ENCODE measurements around the gene CCDC186. TPM values are rescaled to one million over a fixed set of nuclear protein-coding genes. Genes with fewer than 3 reads are reported as not detected.

CCDC186 gene
- total RNA-seq, 1 experiment from 2014 or later: 17.1 TPM

DNA sequence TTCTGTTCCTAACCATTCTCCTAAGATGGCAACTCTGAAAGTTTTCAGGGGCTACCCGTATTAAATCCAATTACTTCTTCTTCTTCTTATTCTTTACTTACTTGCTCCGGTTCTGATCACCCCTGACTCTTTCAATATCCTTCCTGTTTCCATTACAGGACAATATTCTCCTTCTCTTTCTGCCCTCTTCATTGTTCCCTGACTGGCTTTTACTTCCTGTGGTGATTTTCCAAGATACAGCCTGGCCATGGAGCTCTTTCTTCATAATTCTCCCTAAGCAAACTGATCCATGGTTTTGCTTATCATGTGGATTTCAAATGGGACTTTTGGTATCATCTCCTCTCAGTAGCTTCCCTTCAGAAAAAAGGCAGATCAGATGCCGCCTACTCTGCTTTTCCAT, 35.4 kb downstream of the CCDC186 start:
- CTCF ChIA-PET: no interaction called here
- intact Hi-C loops (cut with micrococcal nuclease): no loop called here
- H3K9ac ChIP-seq (ENCODE audit: low read length): no peak overlapping the region
- no peaks in the 10 kb centered on the region for H3K9me2 ChIP-seq (ENCODE audit: insufficient read depth)
- H3K9me3 ChIP-seq (ENCODE audit: control insufficient read depth in 1 of 2, insufficient read depth in 1 of 2, low read depth in 1 of 2, low read length in 2 of 2): no peaks in the 10 kb centered on the region
- H3K27ac ChIP-seq (ENCODE audit: low read depth, low read length): no peak overlapping the region
- no peaks in the 10 kb centered on the region for H3K4me1 ChIP-seq (ENCODE audit: control insufficient read depth in 1 of 2, insufficient read depth in 2 of 2, low read length in 2 of 2)
- RAD21 ChIA-PET (ENCODE audit: low non-redundant PET in 1 of 2, low total read pairs in 2 of 2, uncharacterized antibody in 2 of 2, unreplicated experiment in 2 of 2): no interaction called here
- H3K4me3 ChIP-seq (replicated peaks in 1 of 2; ENCODE audit: low read depth in 1 of 2, low read length in 2 of 2): no peak overlapping the region
- no peaks in the 10 kb centered on the region for H3K79me2 ChIP-seq (ENCODE audit: insufficient read depth, low read length)
- H4K20me1 ChIP-seq (ENCODE audit: insufficient read depth): no peaks in the 10 kb centered on the region
- POLR2A ChIA-PET: no interaction called here
- no peaks in the 10 kb centered on the region for H3K27me3 ChIP-seq (ENCODE audit: insufficient read depth, low read length)
- peaks cover 0 to 2% of the 10 kb centered on the region in 2 experiments; a peak in 1 of 4 replicates for H3K36me3 ChIP-seq (ENCODE audit: control insufficient read depth in 1 of 2, insufficient read depth in 2 of 2, low read length in 2 of 2)
- TF ChIP-seq RAD21 (IDR thresholded peaks at IDR 0.05; ENCODE audit: low read depth) (no peak), CEBPB (IDR thresholded peaks at IDR 0.05; ENCODE audit: low read depth) (no peak), ZBTB33 (IDR thresholded peaks at IDR 0.05; ENCODE audit: extremely low read depth, insufficient replicate concordance, low read length) (no peak), SP1 (IDR thresholded peaks at IDR 0.05; ENCODE audit: low read depth) (no peak), POLR2AphosphoS5 (IDR thresholded peaks at IDR 0.05; ENCODE audit: low read depth, low read length) (no peak), EZH2 (IDR thresholded peaks at IDR 0.05) (no peak), REST (IDR thresholded peaks at IDR 0.05; ENCODE audit: low read depth) (no peak), TCF7L2 (IDR thresholded peaks at IDR 0.05; ENCODE audit: borderline replicate concordance, extremely low read depth, insufficient read depth, insufficient read length) (no peak), CTCF (IDR thresholded peaks at IDR 0.05 in 2 of 3, conservative IDR thresholded peaks at IDR 0.05 in 1 of 3; ENCODE audit: borderline replicate concordance in 1 of 3, insufficient read depth in 1 of 3, low read depth in 2 of 3, low read length in 2 of 3) (no peak), YY1 (IDR thresholded peaks at IDR 0.05; ENCODE audit: extremely low read depth, insufficient replicate concordance, low read depth, low read length) (no peak), FOSL1 (IDR thresholded peaks at IDR 0.05; ENCODE audit: low read depth) (no peak), JUND (IDR thresholded peaks at IDR 0.05) (no peak), CBX3 (IDR thresholded peaks at IDR 0.05; ENCODE audit: low read depth) (no peak)
- TF ChIP-seq, protein P1, sequence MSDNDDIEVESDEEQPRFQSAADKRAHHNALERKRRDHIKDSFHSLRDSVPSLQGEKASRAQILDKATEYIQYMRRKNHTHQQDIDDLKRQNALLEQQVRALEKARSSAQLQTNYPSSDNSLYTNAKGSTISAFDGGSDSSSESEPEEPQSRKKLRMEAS (IDR thresholded peaks at IDR 0.05): no peak
- no TSS peak for BruUV-seq (replicated peaks)
- no peak overlapping the region for H2AFZ ChIP-seq (ENCODE audit: low read depth, low read length, poor library complexity, severe bottlenecking)
- ATAC-seq (no peak), DNase-seq (ENCODE audit: low read depth, low spot score) (no peak)
- no peak overlapping the region for H3K4me2 ChIP-seq (ENCODE audit: low read length)
